NCI-H1105 treated with DMSO at 0.1 percent for 48 hours (cell line): Measurements from ENCODE around the gene RPS26.
"Not testable (repeated sequence)": the region's sequence is repeated elsewhere in the genome, so short reads cannot be mapped to it uniquely, and the experiment has no call there.

ENCODE experiments used
- DNase-seq: peaks from one replicate; lab custom pipeline; 2025; lab: John Stamatoyannopoulos, UW

The RPS26 gene

DNA sequence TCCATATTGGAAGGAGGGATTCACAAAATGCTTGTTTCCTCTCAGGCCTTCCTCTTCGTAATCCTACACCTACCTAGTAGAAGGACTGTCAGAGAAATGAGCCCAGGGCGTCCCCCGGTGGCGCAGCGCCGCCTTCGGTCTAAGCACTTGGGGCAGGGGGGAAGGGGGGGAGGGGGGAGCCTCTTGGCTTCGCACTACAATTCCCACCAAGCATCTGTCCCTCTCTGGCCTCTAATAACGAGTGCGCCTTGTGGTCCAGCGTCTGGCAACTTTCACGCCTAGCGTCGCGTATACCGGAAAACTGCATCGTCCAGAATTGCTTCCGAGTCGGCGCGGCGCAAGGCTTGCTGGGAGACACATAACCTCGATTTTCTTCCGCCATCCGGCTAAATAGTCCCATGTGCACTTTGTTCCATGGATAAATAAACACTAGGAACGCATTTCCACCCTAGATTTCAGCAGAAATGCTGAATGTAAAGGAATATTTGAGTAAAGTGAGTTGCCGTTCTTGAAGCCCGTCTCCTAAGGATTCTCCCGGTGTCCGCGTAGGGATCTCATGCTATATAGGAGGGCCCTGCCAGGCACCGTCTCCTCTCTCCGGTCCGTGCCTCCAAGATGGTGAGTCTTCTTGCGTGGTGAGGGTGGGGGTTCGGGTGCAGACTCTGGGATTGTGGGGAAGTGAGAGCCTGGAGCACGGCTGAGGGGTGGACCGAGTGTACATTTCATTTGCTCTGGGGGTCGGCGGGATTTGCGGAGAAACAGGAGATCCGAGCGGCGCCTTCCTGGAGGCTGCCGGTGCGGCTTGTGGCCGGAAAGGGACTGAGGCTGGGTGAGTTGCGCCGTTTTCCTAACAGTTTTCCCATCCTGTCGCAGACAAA lies at the start of gene RPS26:
TSS of gene RPS26 (plus strand) at position 367 of the 878 bp plus-strand sequence. CDS start at position 616, 249 bp downstream.
- DNase-seq, result peak; percentile 94

DNA sequence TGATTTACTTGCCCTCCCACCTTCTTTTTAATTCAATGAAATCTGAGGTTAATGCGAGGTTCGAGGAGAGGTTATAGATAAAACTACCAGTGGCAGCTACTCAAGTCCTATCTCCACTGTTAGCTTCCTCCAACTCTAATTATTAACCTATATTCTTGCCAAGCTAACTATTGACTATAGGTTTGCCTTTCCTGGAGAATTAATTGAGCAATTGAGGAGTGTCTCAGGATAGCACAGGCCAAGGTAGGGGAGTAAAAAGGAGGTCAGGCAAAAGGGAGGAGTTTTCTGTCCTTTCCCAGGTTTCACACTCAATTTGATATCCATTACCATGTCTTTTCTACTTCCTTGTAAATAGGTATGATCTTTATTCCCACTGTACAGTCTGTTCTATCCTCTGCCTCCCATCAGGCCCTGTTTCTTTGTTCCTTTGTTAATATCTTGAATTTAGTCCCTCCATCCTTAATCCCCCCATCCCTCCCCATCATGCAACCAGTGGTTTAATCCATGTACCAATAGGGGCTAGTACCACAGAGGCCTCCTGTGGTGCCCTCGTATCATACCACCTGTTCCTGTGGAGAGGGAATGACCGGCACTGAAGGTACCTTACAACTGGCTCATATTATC lies 48.4 kb upstream of the RPS26 start:
- DNase-seq, result no peak

GRCh38 chr12:55995366-55995765 lies 46.4 kb upstream of the RPS26 start:
- DNase-seq, result no peak

DNA sequence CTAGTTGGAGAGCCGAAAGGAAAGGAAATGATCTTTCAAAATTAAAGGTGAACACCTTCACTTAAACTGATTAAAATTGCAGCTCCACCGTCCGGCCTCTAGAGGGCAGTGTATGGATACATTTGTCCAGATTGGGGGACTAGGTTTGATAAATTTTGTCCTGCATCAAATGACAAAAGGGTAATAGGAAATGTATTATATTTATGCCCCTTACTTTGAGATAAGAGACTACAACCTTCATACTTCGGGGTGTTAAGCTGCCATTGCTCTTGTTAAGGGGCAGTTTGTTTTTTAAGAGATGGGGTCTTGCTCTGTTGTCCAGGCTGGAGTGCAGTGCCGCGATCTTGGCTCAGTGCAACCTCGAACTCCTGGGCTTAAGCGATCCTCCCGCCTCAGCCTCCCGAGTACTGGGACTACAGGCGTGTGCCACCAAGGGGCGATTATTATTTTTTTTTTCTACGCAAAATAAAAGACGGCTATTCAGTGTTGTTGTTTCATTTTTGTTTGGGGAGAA lies 45.5 kb upstream of the RPS26 start:
- peak; percentile 47 for DNase-seq

DNA sequence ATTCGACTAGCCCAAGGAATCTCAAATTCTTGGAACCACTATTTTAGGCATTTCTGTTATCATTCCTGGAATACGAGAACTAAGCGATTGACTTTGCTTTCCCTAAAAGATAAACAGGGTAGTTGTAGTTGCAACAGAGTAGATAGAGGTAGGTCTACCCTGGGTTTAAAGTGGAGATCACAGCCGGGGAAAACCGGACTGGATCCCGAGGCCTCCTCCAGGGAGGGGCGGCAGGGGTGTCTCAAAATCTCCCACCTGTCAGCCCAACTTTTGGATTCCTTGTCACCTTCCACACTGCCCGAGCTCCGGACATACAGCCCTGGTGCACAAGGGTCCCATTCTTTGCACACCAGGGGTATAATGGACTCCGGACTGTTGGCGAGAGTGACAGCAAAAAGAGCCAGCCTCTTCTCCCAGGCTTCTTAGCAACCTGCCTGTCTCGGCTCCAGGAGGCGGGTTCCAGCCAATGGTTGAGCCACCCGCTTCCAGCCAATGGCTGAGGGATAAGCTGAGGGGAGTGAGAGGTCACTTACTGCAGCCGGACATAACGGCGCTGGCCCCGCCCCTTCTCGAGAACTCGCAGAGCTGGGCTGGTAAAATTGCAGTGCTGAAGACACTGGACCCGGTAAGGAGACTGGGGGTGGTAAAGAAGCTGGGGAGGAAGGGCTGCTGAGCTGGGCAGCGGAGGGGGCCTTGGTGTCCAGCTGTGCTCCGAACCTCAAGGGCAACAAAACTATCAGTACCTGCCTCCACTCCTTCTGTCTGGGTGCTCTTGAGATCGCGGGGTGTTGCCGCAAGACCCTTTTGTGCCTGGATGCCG lies 44.8 kb upstream of the RPS26 start, which contains the start of gene SUOX:
TSS of gene SUOX (plus strand) at position 562 of the 820 bp plus-strand sequence. CDS start 4,946 bp downstream, outside the sequence.
- DNase-seq, result peak; percentile 74

DNA sequence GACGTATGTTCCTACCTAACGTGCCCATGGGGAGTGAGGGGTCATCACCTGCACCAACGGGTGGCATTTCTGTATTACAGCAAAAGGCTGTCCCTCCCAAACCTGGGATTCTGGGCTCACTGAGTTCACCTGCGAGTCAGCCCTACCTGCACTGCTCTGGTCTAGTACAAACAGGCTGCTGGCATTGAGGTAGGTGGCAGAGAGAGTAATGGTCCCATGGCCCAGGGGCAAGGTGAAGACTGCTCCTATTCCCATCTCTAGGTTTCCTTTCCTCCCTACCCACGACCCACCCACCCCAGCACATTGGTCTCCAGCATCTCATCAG lies 44.2 kb upstream of the RPS26 start:
- no peak for DNase-seq

GRCh38 chr12:55999522-55999921 lies 42.2 kb upstream of the RPS26 start:
- DNase-seq, result not testable (repeated sequence)

DNA sequence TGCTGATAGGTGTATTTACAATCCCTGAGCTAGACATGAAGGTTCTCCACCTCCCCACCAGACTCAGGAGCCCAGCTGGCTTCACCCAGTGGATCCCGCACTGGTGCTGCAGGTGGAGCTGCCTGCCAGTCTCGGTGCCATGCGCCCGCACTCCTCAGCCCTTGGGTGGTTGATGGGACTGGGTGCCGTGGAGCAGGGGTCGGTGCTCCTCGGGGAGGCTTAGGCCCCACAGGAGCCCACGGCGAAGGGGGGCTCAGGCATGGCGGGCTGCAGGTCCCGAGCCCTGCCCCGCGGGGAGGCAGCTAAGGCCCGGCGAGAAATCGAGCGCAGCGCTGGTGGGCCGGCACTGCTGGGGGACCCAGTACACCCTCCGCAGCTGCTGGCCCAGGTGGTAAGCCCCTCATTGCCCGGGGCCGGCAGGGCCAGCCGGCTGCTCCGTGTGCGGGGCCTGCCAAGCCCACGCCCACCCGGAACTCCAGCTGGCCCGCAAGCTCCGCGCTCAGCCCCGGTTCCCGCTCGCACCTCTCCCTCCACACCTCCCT lies 41.6 kb upstream of the RPS26 start:
- not testable (repeated sequence) for DNase-seq

- DNase-seq, result no peak
Measured at GRCh38 chr12:56001487-56002100, 40.1 kb upstream of the RPS26 start.

DNA sequence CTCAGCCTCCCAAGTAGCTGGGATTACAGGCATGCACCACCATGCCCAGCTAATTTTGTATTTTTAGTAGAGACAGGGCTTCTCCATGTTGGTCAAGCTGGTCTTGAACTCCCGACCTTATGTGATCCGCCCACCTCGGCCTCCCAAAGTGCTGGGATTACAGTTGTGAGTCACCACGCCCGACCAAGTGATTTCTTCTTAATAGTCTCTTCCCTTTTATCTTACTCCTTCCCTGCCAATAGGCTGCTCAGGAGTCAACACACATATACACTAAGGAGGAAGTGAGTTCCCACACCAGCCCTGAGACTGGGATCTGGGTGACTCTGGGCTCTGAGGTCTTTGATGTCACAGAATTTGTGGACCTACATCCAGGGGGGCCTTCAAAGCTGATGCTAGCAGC lies 38.3 kb upstream of the RPS26 start:
- not testable (repeated sequence) for DNase-seq

DNA sequence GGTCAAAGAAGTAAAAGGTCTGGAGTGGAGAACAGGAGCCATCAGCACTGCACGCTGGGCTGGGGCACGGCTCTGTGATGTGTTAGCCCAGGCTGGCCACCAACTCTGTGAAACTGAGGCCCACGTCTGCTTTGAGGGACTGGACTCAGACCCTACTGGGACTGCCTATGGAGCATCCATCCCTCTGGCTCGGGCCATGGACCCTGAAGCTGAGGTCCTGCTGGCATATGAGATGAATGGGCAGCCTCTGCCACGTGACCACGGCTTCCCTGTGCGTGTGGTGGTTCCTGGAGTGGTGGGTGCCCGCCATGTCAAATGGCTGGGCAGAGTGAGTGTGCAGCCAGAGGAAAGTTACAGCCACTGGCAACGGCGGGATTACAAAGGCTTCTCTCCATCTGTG lies 37.5 kb upstream of the RPS26 start:
- no peak for DNase-seq

- DNase-seq, result peak; percentile 33
Measured at GRCh38 chr12:56007564-56008559, 33.9 kb upstream of the RPS26 start.

GRCh38 chr12:56010111-56010570 lies 31.6 kb upstream of the RPS26 start:
- no peak for DNase-seq

- DNase-seq, result no peak
Measured at GRCh38 chr12:56011509-56012090, 30.1 kb upstream of the RPS26 start.

DNA sequence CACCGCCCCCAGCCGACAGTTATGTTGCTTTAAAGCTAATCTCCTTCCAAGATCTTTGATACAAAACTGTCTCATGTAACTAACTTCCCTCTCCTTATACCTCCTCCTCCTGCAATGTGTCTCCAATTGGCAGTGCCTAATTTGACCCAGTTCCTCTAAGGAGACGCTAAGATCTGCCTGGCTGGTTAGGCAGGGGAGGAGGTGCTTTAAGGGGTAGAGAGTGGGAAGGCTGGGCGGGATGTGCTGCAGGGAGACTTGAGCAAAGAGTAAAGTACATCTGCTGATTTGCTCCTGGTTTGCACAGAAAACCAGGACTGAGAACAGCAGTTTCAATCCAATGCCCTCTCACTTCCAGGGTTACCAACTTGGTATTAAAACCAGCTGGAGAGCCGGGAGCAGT lies 28.2 kb upstream of the RPS26 start:
- no peak for DNase-seq

DNA sequence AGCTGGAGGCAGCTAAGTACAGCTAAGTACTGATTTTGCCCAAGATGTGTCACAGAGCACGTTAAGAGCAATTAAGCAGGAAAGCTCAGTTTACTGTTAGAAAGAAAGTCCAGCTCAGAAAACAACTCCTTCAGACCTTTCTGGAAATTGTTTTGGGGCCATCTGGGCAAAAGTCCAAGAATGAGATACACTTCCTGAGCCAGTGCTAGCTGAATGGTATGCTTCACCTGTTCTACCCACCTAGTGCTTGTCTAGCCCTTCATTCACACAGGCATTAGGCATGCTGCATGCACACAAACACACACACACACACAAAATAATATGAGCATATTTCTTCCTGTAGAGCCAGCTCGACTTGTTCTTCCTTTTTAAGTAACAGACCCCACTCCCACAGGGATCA lies 27.5 kb upstream of the RPS26 start:
- DNase-seq, result peak; percentile 4

DNA sequence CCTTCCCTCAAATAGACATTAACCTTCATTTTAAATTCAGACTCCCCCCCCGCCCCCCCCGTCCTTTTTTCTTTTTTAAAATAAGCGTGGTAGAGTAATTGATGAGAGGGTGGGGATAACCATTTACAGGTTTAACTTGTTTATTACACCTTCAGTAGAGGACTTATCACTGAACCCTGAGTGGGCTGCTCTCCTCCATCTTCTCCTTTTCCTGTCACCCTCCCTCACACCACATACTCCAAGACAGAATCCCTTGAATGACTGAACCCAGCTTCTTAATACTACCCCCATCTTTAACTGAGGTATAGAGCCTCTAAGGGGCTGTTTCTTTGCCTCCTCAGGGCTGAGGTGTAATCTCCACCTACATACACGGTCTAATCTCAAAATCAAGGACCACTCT lies 24.5 kb upstream of the RPS26 start:
- no peak for DNase-seq

DNA sequence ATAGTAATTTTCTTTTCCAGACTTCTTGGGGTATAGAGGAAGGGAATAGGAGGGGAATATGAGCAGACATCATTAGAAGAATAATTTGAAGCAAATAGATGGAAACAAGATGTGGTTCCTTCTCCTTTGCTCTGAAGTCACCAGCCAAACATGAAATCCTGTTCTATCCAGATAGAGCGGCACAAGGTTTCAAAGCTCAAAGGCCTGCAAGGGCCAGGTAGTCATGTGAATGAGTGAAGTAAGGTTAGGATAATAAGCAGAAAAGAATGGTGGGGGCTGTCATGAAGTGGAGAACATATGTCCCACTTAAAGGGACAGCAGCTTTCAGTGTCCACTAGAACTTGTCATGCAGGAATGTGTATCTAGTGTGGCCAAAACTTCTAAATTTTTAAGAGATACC lies 23.4 kb upstream of the RPS26 start:
- DNase-seq, result no peak

DNA sequence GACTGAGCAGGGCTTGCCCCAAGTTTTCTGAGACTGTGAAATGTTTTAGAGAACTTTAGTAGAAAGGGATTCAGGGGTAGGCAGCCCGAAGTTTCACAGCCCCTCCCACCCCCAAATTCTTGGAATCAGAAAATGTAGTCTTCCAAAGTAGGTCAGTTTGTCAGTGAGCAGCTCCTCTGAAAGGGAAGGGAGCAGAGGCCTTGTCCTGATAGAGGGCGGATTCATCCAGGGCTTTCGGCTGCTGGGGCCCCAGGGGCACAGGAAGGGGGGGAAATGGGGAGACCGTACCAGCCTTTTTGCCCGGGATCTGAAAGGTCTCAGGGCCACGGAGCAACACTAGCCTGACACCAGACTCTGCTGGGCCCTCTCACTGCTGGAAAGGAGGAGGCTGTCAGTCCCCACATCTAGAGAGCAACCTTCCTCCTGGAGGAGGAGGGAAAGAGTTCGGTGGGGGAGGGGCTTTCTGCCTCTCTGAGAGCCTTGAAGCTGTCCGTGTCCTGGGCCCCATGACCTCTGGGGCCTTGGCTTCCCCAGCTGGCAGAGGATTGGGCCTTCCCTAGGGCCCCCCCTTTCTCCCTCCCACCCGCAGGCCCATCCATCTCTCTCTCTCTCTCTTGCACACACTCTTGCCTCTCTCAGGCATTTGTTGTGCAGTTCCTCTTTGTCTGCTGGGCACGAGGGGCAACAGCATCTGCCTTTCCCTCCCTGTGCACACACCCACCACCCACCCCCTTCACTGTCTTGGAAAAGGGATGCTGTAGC lies 21.1 kb upstream of the RPS26 start, which contains the start of gene IKZF4:
TSS of gene IKZF4 (plus strand) at position 621 of the 762 bp plus-strand sequence. CDS start 451 bp downstream, outside the sequence.
- DNase-seq, result no peak
